Stimulated activated CD8-positive, alpha-beta memory T cell treated with anti-CD3 and anti-CD28 coated beads, Interleukin-12 subunit alpha, Interleukin-12 subunit beta, amount 100 ng/mL, for 1 hour (primary cell): ENCODE data around the gene NRTN.
"Not testable (repeated sequence)": the region's sequence is repeated elsewhere in the genome, so short reads cannot be mapped to it uniquely, and the experiment has no call there.

ENCODE experiments used
- DNase-seq: peaks from one replicate; pipeline ENCODE4 v3.0.0-alpha.2; 2020; ENCODE audit warnings: low read depth

NRTN gene

DNA sequence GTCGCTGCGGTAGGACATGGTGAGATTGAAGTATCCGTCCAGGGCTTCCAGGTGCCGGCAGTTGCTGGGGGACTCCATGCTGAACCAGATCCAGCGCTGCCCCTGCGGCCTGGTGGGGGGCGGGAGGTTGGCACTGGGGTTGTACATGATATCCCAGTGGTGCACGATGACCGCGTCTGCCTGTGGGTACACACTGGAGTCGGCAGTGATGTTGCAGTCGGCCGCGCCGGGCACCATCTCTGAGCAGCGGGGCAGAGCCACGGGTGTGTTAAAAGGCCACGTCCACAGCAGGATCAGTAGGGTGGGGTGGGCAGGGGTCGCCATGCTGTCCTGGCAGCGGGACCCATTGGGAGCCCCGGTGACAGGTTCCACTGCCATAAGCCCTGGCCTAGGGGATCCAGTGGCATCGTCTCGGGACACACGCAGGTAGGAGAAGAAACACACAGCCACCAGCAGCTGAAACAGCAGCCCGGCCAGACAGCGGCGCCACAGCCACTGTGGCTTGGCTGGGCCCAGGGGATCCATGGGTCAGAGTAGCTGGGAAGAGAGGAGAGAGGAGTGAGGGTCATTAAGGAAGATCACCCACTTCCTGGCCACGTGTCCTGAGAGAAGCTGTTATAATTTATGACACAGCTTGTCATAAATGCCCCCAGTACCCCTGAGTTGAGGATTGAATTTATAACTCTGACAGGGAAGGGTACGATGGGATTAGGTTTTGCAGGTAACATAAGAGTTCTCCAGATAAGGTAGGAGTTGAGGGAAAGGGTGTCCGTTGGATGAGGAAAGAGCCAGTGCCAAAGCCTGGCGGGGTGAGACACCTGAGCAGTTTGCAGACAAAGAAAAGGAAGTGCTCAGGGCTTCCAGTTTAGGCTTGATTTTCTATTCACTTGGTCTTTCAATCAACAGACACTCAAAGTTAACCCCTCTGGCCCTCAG lies 62.6 kb downstream of the NRTN start:
- DNase-seq, result no peak

DNA sequence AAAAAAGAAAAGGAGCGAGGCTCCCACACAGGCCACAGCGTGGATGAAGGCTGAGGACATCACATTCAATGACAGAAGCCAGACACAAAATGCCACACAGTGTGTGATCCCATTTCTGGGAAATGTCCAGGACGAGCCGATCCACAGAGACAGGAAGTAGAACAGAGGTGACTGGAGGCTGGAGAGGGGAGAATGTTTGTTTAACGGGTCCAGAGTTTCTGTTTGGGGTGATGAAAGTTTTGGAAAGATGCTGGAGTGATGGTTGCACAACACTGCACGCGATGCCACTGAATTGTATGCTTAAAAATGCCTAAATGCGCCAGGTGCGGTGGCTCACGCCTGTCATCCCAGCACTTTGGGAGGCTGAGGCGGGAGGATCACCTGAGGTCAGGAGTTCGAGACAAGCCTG lies 66.1 kb downstream of the NRTN start:
- no peak for DNase-seq

DNA sequence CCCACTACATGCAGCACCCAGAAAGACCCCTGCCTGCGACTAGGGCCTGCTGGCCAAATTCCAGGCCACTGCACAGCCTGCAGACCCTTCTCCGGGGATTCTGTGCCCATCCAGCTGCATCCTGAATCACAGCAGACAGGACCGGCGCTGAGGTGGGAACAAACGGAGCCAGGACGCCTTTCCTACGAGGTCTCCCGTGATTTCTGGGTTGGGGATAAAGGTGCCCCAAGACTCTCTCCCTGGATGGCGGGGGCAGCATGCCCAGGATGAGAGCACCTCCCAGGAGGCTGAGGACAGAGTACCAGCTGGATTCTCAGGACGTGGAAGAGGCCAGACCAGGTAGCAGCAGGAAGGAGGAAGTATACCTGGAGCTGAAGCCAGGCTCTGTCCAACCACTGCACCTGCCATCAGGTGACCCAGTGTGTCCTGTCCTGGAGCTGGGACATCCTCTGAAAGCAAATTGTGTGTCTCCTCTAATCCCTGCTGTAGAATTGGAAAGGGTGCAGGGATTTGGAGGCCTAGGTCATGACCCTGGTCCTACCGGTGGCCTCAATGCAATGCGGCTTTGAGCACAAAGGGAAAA lies 68.8 kb downstream of the NRTN start:
- DNase-seq, result no peak

DNA sequence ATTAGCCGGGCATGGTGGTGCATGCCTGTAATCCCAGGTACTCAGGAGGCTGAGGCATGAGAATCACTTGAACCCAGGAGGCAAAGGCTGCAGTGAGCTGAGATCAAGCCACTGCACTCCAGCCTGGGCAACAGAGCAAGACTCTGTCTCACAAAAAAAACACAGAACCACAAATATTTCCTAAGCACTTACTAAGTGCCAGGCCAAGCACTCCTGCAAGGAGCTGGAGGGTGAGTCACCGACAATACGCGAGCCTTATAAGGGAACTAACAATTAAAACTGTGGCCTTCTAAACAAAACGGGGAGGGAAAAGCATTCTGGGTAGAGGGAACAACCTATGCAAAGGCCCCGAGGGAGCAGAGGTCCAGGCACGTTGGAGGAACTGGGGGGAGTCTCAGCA lies 69.6 kb downstream of the NRTN start:
- not testable (repeated sequence) for DNase-seq

DNA sequence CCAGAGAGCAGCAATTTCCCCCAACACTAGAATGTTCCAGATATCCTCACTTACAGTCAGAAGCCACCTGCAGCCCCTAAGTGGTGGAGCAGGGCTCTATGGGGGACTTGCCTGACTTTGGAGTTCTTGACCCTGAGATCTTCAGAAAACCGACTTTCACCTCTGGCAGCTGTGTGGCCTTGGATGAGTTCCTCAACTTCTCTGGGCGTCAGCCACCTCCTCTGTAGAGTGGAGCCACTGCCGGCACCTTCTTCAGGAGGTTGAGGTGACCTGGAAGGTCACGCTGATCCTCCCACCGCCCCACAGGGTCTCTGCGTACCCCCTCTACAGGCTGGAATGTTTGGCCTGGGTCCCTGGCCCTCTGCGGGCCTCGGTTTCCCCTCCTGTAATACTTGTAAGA lies 72.6 kb downstream of the NRTN start:
- DNase-seq, result no peak

DNA sequence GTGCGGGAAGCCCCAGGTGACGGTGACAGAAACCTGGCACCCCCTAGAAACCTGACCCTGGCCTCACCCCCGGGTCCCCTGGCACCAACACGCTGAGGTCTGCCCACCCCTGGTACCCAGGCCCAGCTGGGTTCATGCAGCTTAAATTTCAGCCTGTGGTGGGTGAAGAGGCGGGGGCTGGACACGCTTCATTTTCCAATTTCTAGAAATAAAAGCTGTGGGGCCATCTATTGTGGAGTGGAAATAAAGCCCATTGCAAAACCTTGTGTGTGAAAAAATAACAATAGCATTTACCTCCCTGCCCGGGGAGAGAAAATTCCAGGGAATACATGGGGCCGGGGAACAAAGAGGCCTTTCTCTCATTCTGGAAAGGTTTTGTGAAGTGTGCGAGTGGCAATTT lies 73.0 kb downstream of the NRTN start:
- no peak for DNase-seq
